Omental fat pad (tissue), 4 donors: Measurements from ENCODE around the gene CCDC160. TPM values are rescaled to one million over a fixed set of nuclear protein-coding genes. Genes with fewer than 3 reads are reported as not detected.

Experiments
- ATAC-seq: fragments of 150-250 bp; one replicate; pipeline ENCODE4 v1.9.1; 2016; ENCODE audit warnings: mild to moderate bottlenecking, moderate library complexity; ENCODE audit not compliant: low FRiP score
- DNase-seq: peaks from one replicate; pipeline ENCODE4 v3.0.0-alpha.2; 2019; ENCODE audit warnings: low spot score
- total RNA-seq, 4 donors: library from RNA; depleted of rRNA; stranded (reverse); fragments of >200 nt; gene quantifications; one replicate each; pipeline ENCODE4 v1.1.0, GENCODE V29; 2016
- TF ChIP-seq, protein P1 (sequence below), 3 donors: fragments of 450-650 bp; IDR thresholded peaks; one replicate each; pipeline ENCODE4 v1.5.1; 2016 to 2017; ENCODE audit warnings: antibody characterized with exemption in 3 of 3, mild to moderate bottlenecking in 3 of 3, moderate library complexity in 2 of 3

The CCDC160 gene
- total RNA-seq, 4 donors from 2014 or later, result 0.28 to 0.36 TPM; not detected in 2

DNA sequence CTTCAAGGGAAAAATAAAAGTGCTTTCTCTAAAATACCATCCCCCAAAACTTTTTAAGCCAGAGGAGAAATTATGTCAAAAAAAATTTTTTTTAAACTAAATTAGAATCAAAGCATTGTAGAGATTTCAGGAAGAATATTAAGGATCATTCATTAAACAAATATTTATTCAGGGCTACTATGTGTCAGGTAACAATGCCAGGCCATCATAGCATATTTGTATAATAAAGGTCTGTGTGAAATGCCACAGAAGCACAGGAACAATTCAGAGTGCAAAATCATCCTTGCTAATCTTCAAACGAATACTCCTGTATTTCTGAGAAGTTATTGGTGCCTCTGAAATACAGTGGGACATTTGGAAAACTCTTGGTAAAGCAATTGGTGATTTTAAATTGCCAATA lies 2.0 kb downstream of the CCDC160 start:
- TF ChIP-seq, protein P1, sequence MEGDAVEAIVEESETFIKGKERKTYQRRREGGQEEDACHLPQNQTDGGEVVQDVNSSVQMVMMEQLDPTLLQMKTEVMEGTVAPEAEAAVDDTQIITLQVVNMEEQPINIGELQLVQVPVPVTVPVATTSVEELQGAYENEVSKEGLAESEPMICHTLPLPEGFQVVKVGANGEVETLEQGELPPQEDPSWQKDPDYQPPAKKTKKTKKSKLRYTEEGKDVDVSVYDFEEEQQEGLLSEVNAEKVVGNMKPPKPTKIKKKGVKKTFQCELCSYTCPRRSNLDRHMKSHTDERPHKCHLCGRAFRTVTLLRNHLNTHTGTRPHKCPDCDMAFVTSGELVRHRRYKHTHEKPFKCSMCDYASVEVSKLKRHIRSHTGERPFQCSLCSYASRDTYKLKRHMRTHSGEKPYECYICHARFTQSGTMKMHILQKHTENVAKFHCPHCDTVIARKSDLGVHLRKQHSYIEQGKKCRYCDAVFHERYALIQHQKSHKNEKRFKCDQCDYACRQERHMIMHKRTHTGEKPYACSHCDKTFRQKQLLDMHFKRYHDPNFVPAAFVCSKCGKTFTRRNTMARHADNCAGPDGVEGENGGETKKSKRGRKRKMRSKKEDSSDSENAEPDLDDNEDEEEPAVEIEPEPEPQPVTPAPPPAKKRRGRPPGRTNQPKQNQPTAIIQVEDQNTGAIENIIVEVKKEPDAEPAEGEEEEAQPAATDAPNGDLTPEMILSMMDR (IDR thresholded peaks at IDR 0.05), result no peak

DNA sequence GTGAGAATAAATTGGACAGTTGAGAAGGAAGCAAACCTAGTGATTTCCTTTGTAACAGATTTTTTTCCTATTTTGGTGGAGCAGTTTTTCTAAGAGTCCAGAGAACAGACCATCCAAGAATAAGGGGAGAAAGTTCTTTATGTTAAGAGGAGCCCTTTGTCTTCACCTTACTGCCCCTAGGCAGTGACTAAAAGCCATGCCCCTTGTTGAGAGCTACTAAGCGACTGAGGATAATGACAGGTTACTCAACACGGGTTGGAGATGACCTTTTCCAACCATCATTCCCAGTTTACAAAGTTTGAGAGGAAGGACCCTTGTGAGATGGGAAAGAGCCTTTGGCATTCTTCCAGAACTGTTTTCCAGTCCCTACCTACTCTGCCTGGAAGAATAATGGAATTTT lies 3.2 kb downstream of the CCDC160 start:
- ATAC-seq, result no peak
- TF ChIP-seq, protein P1 (IDR thresholded peaks at IDR 0.05), result no peak
- no peak for DNase-seq

More for the DNA sequence above, 2.0 kb downstream of the CCDC160 start:
- ATAC-seq, result no peak
- DNase-seq, result no peak

DNA sequence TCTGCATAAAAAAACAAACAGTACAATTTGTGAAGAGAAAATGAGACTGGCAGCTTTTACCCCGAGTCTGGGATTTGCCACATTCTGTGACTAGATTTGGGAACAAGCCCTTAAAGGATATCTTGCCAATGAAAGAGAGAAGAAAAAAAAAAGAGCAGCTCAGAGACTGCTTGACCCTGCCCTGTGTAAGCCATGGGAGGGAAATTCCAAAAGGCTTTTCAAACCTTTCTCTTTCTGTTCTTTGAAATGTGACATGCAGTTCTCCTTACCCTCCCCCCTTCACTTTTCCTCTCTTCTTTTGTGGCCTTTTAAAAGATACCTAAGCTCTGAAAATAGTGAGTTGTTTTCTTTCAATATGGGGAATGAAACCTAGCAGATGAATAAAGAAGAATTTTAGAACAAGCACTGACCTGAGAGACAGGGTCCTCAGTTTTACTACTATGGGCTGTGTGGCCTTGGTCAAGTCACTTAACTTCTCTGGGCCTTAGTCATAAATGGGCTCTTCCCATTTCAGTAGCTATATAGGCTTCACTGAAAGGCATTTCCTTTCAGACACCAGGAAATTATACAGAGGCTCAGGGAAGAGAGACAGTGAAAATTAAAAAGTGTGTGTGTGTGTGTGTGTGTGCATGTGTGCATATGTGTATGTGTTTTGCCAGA lies 5.1 kb downstream of the CCDC160 start:
- TF ChIP-seq, protein P1 (IDR thresholded peaks at IDR 0.05), result no peak
- ATAC-seq (no peak), DNase-seq (no peak)

DNA sequence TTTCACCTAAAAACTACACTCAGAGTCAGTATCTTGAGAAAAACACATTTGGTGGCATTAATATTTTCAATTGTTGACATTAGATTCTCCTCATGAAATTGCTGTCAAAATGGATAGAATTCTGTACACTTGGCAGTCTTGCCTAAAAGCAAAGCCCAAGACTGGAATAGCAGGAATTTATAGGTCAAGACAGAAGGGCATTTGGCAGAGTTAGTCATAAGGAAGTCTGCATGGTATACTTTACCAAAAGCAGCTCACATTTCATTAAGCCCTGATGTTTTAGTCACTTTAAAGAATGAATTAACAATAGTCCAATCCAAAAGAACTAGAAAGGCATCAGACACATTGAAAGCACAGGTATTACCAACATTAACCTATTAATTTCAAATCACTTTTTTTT lies 7.1 kb downstream of the CCDC160 start:
- ATAC-seq (no peak), DNase-seq (no peak)
- TF ChIP-seq, protein P1 (IDR thresholded peaks at IDR 0.05), result no peak

DNA sequence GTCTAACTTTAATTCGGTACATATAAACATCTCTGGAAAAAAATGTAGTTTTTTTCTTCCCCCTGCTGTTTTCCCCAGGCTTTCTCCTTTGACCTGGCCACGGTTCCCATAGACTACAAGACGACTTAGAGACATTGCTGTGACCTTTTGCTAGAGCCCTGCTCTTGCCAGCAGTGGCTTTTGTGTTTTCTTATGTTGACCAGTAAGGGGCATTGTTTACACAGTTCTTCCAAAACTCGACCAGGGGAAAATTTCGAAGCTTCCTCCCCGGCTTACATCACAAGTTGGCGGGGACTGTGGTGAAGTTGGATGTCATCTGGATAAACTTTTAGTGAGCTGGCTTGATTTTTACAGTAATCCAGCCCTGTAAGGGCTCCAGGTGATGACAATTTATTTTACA lies 9.3 kb downstream of the CCDC160 start:
- TF ChIP-seq, protein P1 (IDR thresholded peaks at IDR 0.05), result no peak
- no peak for ATAC-seq

DNA sequence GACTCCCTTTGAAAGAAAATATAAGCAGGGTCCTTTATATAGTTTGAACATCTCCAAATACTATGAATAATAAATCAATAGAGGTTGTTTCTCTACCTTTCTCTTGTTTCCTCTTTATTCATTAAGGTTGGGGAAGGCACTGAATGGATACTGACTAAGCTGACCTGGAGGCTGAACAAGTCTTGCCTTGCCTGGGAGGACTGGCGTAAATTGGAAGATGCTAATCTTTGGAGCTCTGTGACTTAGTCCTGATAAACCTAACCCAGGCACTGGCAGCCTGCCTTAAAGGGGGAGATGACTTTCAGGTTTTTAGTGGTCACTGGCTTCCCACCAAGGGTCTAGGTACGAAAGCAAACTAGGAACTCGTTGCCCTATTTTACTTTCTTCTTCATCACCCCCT lies 10.5 kb downstream of the CCDC160 start:
- DNase-seq (no peak), ATAC-seq (no peak)
- TF ChIP-seq, protein P1 (IDR thresholded peaks at IDR 0.05), result no peak

More for the DNA sequence above, 9.3 kb downstream of the CCDC160 start:
- DNase-seq, result no peak

DNA sequence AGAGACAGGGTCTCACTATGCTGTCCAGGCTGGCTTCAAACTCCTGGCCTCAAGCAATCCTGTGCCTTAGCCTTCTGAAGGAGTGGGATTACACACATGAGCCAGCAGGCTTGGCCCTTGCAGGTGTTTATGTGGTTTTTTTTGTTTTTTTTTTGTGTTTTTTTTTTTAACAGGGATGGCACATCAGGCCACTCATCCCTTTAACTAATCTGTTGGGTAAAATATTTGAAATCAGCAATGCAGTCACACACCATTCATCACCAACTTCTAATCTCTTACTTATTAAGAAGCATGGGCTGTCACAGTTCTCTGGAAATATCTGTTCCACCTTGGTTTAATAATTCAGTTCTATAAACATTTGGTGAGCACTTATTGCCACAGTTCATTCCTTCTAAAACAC lies 12.3 kb downstream of the CCDC160 start:
- ATAC-seq, result no peak
- DNase-seq, result no peak
- TF ChIP-seq, protein P1 (IDR thresholded peaks at IDR 0.05), result no peak
